ENCODE measurements around the gene ANO2.

ANO2 gene

GRCh38 chr12:5914387-5915149 is 30.5 kb downstream of the ANO2 start:
- 83% methylated on average over 11 of the region's 11 CpGs for WGBS
- Histone ChIP-seq H3K9ac (ENCODE audit: low read depth, low read length) (no peak overlapping the region), H3K27me3 (ENCODE audit: insufficient read depth, low read length) (no peaks in the 10 kb centered on the region), H3K36me3 (ENCODE audit: insufficient read depth, low read length) (no peaks in the 10 kb centered on the region), H3K27ac (ENCODE audit: low read depth, low read length) (no peak overlapping the region), H3K9me3 (ENCODE audit: insufficient read depth, low read depth, low read length) (no peaks in the 10 kb centered on the region), H3K4me3 (ENCODE audit: low read length) (no peak overlapping the region), H3K4me1 (ENCODE audit: insufficient read depth, low read length) (no peaks in the 10 kb centered on the region)

GRCh38 chr12:5913387-5913786 is 31.7 kb downstream of the ANO2 start:
- no peak overlapping the region for H3K27ac ChIP-seq (ENCODE audit: low read depth, low read length)
- no peak overlapping the region for H3K4me3 ChIP-seq (ENCODE audit: low read length)
- WGBS = 91% methylated on average over 9 of the region's 9 CpGs
- no peak overlapping the region for H3K9ac ChIP-seq (ENCODE audit: low read depth, low read length)
- no peaks in the 10 kb centered on the region for H3K27me3 ChIP-seq (ENCODE audit: insufficient read depth, low read length)
- H3K4me1 ChIP-seq (ENCODE audit: insufficient read depth, low read length) = no peaks in the 10 kb centered on the region
- H3K36me3 ChIP-seq (ENCODE audit: insufficient read depth, low read length) = no peaks in the 10 kb centered on the region
- no peaks in the 10 kb centered on the region for H3K9me3 ChIP-seq (ENCODE audit: insufficient read depth, low read depth, low read length)

GRCh38 chr12:5912437-5913334 is 32.4 kb downstream of the ANO2 start:
- H3K27me3 ChIP-seq (ENCODE audit: insufficient read depth, low read length) = no peaks in the 10 kb centered on the region
- no peak overlapping the region for H3K27ac ChIP-seq (ENCODE audit: low read depth, low read length)
- 75% methylated on average over 19 of the region's 19 CpGs for WGBS
- H3K36me3 ChIP-seq (ENCODE audit: insufficient read depth, low read length) = no peaks in the 10 kb centered on the region
- no peaks in the 10 kb centered on the region for H3K4me1 ChIP-seq (ENCODE audit: insufficient read depth, low read length)
- H3K9ac ChIP-seq (ENCODE audit: low read depth, low read length) = no peak overlapping the region
- H3K9me3 ChIP-seq (ENCODE audit: insufficient read depth, low read depth, low read length) = no peaks in the 10 kb centered on the region
- H3K4me3 ChIP-seq (ENCODE audit: low read length) = no peak overlapping the region

- 85% methylated on average over 3 of the region's 3 CpGs for WGBS
Observed at GRCh38 chr12:5912011-5912410, 33.0 kb downstream of the ANO2 start.

GRCh38 chr12:5910790-5911548 is 34.1 kb downstream of the ANO2 start:
- WGBS = 85% methylated on average over 7 of the region's 7 CpGs
- no peaks in the 10 kb centered on the region for H3K27me3 ChIP-seq (ENCODE audit: insufficient read depth, low read length)
- H3K4me1 ChIP-seq (ENCODE audit: insufficient read depth, low read length) = no peaks in the 10 kb centered on the region
- H3K9ac ChIP-seq (ENCODE audit: low read depth, low read length) = no peak overlapping the region
- no peaks in the 10 kb centered on the region for H3K9me3 ChIP-seq (ENCODE audit: insufficient read depth, low read depth, low read length)
- H3K36me3 ChIP-seq (ENCODE audit: insufficient read depth, low read length) = no peaks in the 10 kb centered on the region
- H3K4me3 ChIP-seq (ENCODE audit: low read length) = no peak overlapping the region
- H3K27ac ChIP-seq (ENCODE audit: low read depth, low read length) = no peak overlapping the region

More at GRCh38 chr12:5912011-5912410, 33.0 kb downstream of the ANO2 start:
- H3K4me1 ChIP-seq (ENCODE audit: insufficient read depth, low read length) = no peaks in the 10 kb centered on the region
- H3K9ac ChIP-seq (ENCODE audit: low read depth, low read length) = no peak overlapping the region
- no peaks in the 10 kb centered on the region for H3K27me3 ChIP-seq (ENCODE audit: insufficient read depth, low read length)
- H3K36me3 ChIP-seq (ENCODE audit: insufficient read depth, low read length) = no peaks in the 10 kb centered on the region
- no peak overlapping the region for H3K4me3 ChIP-seq (ENCODE audit: low read length)
- no peaks in the 10 kb centered on the region for H3K9me3 ChIP-seq (ENCODE audit: insufficient read depth, low read depth, low read length)
- H3K27ac ChIP-seq (ENCODE audit: low read depth, low read length) = no peak overlapping the region

- no peaks in the 10 kb centered on the region for H3K36me3 ChIP-seq (ENCODE audit: insufficient read depth, low read length)
- H3K27me3 ChIP-seq (ENCODE audit: insufficient read depth, low read length) = no peaks in the 10 kb centered on the region
- WGBS = 92% methylated on average over 5 of the region's 5 CpGs
- H3K27ac ChIP-seq (ENCODE audit: low read depth, low read length) = no peak overlapping the region
- no peak overlapping the region for H3K4me3 ChIP-seq (ENCODE audit: low read length)
- no peaks in the 10 kb centered on the region for H3K4me1 ChIP-seq (ENCODE audit: insufficient read depth, low read length)
- H3K9ac ChIP-seq (ENCODE audit: low read depth, low read length) = no peak overlapping the region
- no peaks in the 10 kb centered on the region for H3K9me3 ChIP-seq (ENCODE audit: insufficient read depth, low read depth, low read length)
Observed at GRCh38 chr12:5909560-5909959, 35.5 kb downstream of the ANO2 start.

- WGBS = 92% methylated on average over 7 of the region's 7 CpGs
Observed at GRCh38 chr12:5908251-5908650, 36.8 kb downstream of the ANO2 start.

GRCh38 chr12:5907807-5908206 is 37.3 kb downstream of the ANO2 start:
- Histone ChIP-seq H3K9ac (ENCODE audit: low read depth, low read length) (no peak overlapping the region), H3K9me3 (ENCODE audit: insufficient read depth, low read depth, low read length) (no peaks in the 10 kb centered on the region), H3K4me3 (ENCODE audit: low read length) (no peak overlapping the region), H3K36me3 (ENCODE audit: insufficient read depth, low read length) (no peaks in the 10 kb centered on the region), H3K27me3 (ENCODE audit: insufficient read depth, low read length) (no peaks in the 10 kb centered on the region), H3K27ac (ENCODE audit: low read depth, low read length) (no peak overlapping the region), H3K4me1 (ENCODE audit: insufficient read depth, low read length) (no peaks in the 10 kb centered on the region)
- 85% methylated on average over 10 of the region's 10 CpGs for WGBS

More at GRCh38 chr12:5908251-5908650, 36.8 kb downstream of the ANO2 start:
- H3K27me3 ChIP-seq (ENCODE audit: insufficient read depth, low read length) = no peaks in the 10 kb centered on the region
- H3K9ac ChIP-seq (ENCODE audit: low read depth, low read length) = no peak overlapping the region
- H3K4me1 ChIP-seq (ENCODE audit: insufficient read depth, low read length) = no peaks in the 10 kb centered on the region
- H3K4me3 ChIP-seq (ENCODE audit: low read length) = no peak overlapping the region
- H3K27ac ChIP-seq (ENCODE audit: low read depth, low read length) = no peak overlapping the region
- H3K36me3 ChIP-seq (ENCODE audit: insufficient read depth, low read length) = no peaks in the 10 kb centered on the region
- H3K9me3 ChIP-seq (ENCODE audit: insufficient read depth, low read depth, low read length) = no peaks in the 10 kb centered on the region

GRCh38 chr12:5905757-5906156 is 39.3 kb downstream of the ANO2 start:
- Histone ChIP-seq H3K9me3 (ENCODE audit: insufficient read depth, low read depth, low read length) (no peaks in the 10 kb centered on the region), H3K27ac (ENCODE audit: low read depth, low read length) (no peak overlapping the region), H3K9ac (ENCODE audit: low read depth, low read length) (no peak overlapping the region), H3K36me3 (ENCODE audit: insufficient read depth, low read length) (no peaks in the 10 kb centered on the region), H3K4me1 (ENCODE audit: insufficient read depth, low read length) (no peaks in the 10 kb centered on the region), H3K27me3 (ENCODE audit: insufficient read depth, low read length) (no peaks in the 10 kb centered on the region), H3K4me3 (ENCODE audit: low read length) (no peak overlapping the region)
- WGBS = 97% methylated on average over 4 of the region's 4 CpGs

- Histone ChIP-seq H3K9ac (ENCODE audit: low read depth, low read length) (no peak overlapping the region), H3K27me3 (ENCODE audit: insufficient read depth, low read length) (no peaks in the 10 kb centered on the region), H3K27ac (ENCODE audit: low read depth, low read length) (no peak overlapping the region), H3K9me3 (ENCODE audit: insufficient read depth, low read depth, low read length) (no peaks in the 10 kb centered on the region), H3K4me3 (ENCODE audit: low read length) (no peak overlapping the region), H3K4me1 (ENCODE audit: insufficient read depth, low read length) (no peaks in the 10 kb centered on the region), H3K36me3 (ENCODE audit: insufficient read depth, low read length) (no peaks in the 10 kb centered on the region)
- 81% methylated on average over 5 of the region's 6 CpGs for WGBS
Observed at GRCh38 chr12:5904969-5905368, 40.1 kb downstream of the ANO2 start.

- Histone ChIP-seq H3K9me3 (ENCODE audit: insufficient read depth, low read depth, low read length) (no peaks in the 10 kb centered on the region), H3K9ac (ENCODE audit: low read depth, low read length) (no peak overlapping the region), H3K4me3 (ENCODE audit: low read length) (no peak overlapping the region), H3K4me1 (ENCODE audit: insufficient read depth, low read length) (no peaks in the 10 kb centered on the region), H3K27ac (ENCODE audit: low read depth, low read length) (no peak overlapping the region), H3K27me3 (ENCODE audit: insufficient read depth, low read length) (no peaks in the 10 kb centered on the region), H3K36me3 (ENCODE audit: insufficient read depth, low read length) (no peaks in the 10 kb centered on the region)
- WGBS = 87% methylated on average over 11 of the region's 11 CpGs
Observed at GRCh38 chr12:5904441-5904840, 40.6 kb downstream of the ANO2 start.

Data from HUES64 (cell line).